AML-193 (cell line): Measurements from ENCODE around the gene DDX54.
"Not testable (repeated sequence)": the region's sequence is repeated elsewhere in the genome, so short reads cannot be mapped to it uniquely, and the experiment has no call there.

Experiments used
- DNase-seq, 2 experiments: peaks; one replicate each; lab custom pipeline; 2025; lab: John Stamatoyannopoulos, UW

DDX54 gene

DNA sequence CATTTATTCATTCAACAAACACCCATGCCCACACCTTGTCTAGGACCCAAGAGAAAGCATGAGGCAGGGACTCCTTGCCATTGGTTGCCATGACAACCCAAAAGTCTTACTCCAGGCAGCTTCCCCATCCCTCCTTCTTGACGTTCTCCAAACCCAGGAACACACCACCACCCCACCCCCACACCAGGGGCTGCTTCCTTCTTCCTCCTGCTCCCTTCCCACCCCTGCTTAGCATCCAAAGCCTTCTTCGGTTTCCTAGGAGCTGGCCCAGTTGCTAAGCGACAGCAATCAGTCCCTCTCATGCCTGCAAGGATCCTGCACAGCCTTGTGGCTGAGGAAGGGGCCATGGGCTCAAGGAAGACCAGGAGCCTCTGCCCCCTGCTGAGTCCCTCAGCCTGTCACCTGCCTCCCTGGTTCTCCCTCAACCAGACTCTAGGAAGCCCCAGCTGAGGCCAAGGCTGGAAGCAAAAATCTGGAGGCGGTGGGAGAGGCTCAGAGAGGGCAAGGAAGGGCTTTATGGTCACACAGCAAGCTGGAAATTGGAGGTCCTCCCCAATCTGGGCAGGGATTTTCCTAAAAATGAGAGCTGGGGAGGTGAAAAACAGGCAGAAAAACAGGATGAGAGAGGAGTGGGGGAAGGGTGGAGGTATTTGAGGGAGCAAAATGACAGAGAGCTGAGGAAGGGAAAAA lies 65.2 kb downstream of the DDX54 start:
- no peak for DNase-seq

DNA sequence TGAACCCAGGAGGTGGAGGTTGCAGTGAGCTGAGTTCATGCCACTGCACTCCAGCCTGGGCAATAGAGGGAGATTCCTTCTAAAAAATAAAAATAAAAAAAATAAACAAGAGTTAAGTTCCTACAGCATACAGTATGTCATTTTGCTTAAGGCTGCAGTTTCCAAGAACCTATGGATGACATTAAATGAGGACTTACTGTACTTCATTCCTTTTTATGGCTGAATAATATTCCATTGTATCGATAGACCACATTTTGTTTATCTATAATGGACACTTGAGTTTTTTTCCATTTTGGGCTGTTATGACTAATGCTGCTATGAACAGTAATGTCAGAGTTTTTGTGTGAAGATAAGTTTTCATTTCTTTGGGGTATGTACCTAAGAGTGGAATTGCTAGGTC lies 67.1 kb downstream of the DDX54 start:
- no peak for DNase-seq

DNA sequence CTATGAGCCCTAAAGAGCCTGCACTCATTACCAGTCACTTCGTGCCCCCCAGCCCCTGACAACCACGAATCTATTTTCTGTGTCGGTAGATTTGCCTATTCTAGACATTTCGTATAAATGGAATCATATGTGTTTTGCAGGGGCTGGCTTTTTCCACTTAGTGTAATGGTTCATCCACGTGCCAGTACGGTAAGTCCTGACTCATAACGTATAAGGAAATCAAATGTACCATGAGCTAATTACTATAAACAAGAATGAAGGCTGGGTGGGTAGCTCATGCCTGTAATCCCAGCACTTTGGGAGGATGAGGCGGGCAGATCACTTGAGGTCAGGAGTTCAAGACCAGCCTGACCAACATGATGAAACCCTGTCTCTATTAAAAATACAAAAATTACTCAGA lies 67.6 kb downstream of the DDX54 start:
- not testable (repeated sequence) for DNase-seq

DNA sequence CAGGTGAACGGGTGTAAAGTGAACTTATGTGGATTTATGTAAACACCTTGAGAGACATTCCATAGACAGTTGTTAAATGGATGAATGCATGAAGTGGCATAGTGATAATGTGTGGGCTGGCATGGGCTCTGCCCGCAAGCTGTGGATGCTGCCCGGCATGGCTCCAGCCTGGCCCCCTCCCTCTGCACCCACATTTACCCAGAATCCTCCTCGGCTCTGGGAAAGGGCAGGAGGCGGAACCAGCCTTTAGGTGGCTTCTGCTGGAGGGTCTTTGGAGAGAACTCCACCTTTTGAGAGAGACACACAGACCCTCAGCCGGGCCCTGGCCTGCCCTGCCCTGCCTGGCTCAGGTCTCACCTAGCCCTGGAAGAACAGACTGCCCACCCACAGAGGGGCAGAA lies 68.4 kb downstream of the DDX54 start:
- no peak for DNase-seq

DNA sequence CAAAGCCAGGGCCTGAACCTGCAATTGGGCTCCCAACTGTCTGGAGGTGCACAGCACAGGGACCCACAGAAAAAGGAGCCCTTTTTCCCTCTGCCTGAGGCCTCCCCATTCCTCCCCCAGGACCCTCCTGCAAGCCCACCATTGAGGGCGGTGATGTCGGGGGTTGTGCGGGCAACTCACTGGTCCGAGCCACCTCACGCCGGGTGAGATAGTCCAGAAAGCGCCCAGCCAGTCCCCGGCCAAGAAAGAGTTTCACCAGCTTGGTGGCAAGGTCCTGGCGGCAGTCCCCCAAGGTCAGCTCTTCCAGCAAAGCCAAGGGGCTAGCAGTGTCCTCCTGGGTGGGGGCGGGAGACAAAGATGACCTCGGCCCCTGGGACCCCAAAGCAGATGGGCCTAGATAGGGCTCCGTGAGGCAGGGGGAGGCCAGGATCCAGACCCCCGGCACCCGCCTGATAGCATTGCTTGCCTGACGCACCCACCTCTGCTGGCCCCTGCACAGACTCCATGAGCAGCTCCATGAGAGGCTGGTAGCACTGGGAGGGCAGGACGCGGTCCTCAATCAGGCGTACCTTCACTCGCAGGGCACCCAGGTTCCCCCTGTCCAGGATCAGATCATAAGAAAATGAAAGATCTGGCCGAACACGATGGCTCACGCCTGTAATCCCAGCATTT lies 69.7 kb downstream of the DDX54 start:
- no peak for DNase-seq

DNA sequence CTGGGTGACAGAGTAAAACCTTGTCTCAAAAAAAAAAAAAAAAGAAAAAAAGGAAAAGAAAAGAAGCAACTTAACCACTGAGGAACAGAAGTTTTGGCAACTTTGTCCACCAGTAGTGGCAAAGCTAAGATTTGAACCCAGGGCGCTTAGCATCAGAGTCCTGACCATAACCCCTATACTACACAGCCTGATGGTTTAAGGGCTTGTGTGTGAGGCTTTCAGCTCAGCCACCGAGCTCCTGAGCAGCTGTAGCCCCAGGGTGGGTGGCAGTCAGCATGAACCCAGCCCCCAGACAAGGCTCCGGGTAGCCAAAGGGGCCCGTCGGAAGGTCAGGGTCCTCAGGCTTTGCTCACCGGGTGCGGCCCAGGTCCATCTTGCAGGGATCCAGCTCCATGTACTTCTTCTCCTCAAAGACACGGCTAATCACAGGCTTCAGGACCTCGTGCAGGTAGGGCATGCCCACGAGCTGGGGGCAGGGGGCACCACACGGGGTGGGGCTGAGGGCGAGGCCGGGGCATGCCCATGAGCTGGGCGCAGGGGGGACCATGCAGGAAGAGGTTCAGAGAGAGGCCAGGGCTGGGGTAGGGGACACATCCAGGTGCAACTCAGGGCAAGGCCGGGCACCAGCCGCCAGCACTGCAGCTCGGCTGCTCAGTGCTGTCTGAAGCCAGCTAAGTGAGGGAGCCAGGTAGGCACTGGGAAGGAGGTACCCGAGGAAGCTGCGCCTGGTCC lies 70.7 kb downstream of the DDX54 start:
- DNase-seq: no peak

DNA sequence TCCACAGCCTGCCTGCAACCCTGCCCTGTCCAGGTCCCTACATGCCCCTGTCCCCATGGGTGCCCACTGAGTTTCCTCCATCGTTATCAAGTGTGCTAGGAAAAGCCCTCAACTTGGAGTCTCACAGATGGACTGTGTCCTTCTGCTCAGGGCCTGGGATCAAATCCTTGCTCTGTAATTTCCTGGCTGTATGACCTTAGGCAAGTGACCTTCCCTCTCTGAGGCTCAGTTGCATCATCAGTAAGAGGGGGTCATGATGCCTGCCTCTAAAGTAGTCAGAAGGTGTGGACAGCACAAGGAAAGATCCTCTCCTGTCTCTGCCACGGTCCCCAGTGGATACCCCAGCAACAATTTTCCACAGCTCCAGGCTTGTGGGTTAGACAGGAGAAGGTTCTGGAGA lies 71.9 kb downstream of the DDX54 start:
- DNase-seq: no peak

DNA sequence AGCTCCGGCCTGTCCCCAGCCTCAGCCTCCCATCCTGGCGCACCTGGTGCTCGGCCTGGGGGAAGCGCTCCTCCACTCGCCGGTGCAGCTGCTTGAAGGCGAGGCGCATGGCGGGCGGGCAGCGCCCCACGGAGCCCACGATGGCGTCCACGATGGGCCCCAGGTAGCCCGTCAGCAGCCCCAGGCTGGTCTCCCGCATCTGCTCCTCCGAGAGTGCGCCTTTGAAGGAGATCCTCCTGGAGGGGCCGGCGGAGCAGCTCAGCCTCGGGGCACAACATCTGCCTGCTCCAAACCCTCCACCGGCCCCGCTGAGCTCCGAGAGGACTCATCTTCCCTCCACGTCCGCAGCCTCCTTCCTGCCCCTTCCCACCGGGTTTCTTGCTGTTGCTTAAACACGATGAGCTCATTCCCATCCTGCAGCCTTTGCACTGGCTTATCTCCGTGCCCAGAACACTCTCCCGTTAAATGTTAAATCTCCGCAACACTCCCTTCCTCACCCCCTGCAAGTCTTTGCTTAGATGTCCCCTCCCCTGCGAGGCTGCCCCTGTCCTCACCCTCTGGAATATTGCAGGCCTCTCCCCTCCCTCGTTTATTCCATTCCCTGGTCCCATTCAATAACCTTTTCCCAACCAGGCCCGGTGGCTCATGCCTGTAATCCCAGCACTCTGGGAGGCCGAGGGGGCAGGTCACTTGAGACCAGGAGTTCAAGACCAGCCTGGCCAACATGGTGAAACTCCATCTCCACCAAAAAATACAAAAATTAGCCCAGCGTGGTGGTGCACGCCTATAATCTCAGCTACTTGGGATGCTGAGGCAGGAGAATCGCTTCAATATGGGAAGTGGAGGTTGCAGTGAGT lies 73.0 kb downstream of the DDX54 start:
- DNase-seq: no peak

DNA sequence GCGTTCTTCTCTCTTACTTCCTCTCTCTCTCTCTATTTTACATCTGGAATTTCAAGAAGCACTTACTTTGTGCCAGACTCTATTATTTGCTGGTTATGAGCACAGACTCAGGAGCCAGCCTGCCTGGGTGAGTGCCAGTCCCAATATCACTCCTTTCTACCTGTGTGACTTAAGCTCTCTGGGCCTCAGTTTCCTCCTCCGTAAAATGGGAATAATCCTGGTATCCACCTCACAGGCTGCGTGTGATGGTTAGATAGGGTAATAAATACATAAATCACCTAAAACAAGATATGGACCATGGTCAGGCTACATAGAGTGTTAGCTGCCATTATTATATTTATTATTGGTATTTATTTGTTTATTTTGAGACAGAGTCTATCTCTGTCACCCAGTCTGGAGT lies 74.0 kb downstream of the DDX54 start:
- DNase-seq: no peak

DNA sequence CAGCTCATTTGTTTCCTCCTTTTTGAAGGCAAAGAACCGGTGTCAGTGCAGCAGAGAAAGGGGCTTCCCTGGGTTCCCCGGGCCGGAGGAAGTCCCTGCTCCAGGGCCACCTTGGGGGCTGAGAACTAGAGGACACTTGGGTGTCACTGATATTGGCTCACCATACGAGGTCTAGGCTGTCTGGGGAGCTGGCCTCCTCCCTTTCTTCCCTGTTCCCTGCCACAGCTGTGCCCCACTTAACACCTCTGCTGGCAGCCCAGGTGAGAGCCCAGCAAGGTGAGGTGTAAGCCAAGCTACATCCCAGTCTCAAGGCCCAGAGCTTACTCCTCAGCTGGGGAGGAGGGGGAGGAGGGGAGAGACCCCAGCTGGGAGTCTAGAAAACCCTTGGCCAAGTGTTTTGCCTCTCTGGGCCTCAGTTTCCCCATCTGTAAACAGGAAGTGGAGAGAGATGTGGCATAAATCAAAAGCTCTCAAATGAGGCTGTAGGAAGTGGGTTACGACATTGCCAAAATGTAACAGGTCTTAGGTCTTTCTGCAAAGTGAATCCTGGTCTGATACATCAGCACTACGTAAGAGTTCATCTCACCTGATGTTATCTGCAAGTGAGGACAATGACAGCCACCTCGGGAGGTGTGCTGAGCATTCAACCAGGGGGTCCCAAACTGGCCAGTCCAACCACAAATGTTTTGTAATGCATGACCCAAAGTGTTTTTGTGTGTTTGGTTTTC lies 75.2 kb downstream of the DDX54 start:
- DNase-seq: no peak

DNA sequence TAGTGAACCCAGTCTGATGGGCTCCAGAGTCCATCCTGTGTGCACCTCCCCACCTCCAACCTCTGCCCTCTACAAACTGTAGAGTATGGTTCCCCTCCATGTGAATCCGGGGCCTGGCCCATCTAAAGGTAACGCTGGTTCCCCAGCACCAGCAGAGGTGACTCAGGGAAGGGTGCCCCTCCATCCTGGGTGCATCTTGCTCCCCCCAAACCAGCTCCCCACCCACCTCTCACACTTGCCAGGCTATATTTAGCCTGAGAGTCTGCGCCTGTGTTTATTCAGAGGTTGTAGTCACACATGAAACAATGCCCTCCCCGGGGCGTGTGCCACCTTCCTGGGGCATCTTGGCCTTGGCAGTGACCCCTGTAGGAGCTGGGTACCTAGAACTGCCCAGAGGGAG lies 75.9 kb downstream of the DDX54 start:
- no peak for DNase-seq

DNA sequence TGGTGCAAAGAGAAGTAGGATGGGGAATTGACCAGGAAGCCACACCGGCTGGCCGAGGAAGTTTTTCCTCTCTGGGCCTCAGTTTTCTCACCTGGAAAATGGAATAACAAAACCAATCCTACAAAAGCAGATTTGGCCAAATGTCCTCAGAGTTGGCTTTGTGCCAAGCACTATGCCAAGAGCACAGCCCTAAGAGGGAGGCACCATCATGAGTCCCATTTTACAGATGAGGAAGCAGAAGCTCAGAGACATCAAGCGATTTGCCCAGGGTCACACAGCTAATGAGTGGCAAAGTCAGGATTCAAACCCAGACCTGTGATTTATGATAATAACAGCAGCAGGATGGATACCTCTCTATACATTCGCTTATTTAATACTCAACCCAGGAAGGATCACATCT lies 77.0 kb downstream of the DDX54 start:
- DNase-seq: no peak
